Activated T-helper 1 cell treated with Interleukin-2 at 50 U/mL for 16 hours (primary cell): ENCODE results near the gene DISP2.

Source experiments
- DNase-seq: peaks from one replicate; pipeline ENCODE4 v3.0.0-alpha.2; 2020; ENCODE audit warnings: low read depth

The DISP2 gene

DNA sequence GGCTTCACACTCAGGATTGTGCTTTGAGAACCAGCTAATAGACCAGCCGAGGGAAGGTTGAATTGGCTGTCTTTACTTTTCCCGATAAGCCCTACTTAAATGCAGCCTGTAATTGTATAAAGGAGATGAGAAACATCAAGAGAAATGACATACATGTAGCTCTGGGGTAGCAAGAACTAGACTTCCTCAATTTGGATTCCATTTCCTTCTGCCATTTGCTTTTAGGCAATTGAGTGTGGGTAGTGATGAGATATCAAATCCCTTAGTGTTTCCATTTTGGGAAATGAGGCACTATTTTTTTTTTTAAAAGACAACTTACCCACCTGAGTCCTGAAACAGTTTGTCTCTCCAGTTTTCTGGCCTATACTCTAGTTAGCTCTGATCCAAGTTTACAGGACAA is 32.3 kb upstream of the DISP2 start:
- no peak for DNase-seq

DNA sequence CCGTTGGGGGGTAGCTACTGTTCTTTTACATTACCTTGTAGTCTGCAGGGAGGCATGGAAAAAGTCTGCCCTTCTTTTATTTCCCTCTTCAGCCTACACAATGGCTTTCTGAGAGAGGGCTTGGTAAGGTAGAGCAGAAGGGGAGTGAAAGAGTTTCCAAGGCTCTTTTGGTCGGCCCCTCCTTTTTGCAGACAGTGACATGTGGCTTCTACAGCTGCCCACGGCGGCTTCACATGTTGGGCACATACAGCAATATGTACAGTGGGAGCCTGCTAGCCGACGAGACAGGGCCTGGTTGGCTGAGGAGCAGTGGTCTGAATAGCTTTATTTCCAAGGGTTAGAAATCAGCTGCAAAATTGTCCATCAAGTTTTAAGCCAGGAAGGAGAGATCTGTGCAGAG is 30.6 kb upstream of the DISP2 start:
- no peak for DNase-seq

DNA sequence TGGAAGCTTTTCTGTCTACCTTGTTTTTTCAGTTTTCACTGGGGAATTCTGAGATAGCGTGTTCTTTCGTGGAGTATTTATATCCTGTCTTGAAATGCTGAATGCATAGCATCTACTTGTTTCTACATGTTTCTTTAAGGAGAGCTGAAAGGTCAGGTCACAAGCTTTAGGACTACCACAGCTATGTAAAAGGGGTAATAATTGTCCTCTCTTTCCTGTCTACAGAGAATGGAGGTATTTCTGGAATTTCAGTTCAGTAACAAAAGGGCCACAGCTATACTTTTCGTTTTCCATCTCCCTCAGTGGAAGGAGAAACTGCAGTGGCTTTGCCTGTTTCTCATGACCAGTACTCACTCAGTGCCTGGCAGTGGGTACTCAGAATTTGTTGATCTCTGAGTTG is 29.8 kb upstream of the DISP2 start:
- no peak for DNase-seq

DNA sequence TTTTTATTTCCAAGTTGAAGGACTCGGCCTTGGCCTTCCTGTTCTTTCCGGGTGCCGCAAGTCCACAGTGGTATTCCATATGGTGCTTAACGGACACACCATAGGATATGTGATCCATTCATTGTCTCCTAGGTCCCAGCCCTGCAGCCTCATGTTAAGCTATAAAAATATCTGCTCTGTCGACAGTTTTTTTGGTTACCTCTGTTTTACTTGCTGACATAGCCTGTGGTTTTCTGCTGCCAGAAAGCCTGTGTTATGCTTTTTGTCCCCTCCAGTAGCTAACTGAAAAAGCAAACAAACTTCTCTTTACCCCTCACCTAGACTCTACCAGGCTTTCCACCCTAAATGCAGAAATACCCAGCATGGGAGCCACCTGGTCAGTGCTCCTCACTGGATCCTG is 29.3 kb upstream of the DISP2 start:
- no peak for DNase-seq

DNA sequence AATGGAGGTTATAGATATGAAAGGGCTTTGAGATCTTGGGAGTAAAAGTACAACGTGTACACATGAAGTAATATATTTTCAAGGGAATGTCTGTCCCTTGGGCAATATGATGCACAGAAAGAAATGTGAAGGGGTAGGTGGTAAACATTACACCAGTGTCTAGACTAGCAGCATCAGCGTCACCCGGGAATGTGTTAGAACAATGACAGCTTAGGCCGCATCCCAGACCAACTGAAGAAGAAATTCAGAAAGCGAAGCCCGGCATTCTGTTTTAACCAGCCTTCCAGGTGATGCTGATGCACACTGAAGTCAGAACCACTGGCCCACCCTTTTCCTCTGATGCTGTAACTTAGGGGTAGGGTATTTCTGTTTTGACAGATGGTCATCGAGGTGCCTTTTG is 28.2 kb upstream of the DISP2 start:
- DNase-seq, result no peak

DNA sequence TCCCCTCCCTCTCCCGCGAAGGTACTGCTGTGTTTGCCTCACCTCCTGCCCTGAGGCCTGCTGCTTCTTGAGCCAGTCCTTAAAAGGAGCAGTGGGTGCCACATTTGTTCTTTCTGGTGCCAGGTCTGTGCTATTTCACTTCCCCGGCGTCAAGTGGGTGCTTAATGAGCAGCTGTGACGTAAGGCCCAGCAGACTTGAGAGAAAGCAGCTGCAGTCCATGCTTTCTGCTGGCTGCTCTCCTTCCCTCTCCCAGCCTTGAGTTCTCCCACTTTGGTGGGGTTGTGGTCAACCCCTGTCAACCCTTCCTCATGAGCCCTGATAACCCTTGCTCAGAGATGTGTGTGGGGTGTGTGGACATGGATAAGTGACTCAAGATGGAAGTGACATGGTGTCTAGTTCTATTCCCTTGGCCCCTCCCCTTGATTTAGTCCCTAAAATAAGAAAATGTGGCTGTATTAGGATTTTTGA is 27.6 kb upstream of the DISP2 start:
- no peak for DNase-seq

DNA sequence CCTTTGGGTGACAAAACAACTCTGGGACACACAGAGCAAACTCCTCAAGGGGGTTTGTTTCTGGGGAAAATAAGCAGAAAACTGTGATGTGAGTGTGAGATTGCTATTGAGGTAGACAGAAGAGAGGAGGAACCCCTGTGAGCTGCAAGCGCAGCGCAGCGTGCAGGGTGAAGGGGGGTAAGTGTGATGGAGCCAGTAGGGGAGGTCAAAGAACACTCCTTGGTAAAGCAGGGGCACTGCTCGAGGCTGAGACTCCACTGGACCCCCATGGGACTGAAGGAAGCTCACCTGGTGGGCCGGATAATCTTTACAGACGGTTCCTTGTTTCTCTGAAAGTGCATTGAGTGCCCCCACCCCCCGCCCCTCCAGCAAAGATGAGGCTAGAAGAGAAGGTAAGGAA is 27.0 kb upstream of the DISP2 start:
- no peak for DNase-seq

DNA sequence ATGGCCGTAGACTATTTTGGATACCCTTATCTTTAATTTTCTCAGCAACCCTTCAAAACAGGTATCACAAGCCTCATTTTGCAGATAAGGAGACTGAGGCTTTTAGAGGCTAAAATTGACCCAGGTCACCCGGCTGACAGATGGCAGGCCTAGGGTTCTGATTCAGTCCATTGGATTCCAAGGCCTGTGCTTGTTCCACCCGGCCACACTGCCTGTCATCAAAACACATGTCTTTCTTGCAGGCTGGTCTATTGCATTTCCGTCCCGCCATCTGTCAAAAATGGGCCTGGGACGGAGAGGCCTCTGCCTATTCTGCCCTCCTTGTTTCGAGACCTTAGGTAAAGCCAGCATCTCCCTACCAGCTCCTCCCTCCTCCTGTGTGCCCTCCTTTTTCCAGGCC is 26.4 kb upstream of the DISP2 start:
- DNase-seq, result no peak

DNA sequence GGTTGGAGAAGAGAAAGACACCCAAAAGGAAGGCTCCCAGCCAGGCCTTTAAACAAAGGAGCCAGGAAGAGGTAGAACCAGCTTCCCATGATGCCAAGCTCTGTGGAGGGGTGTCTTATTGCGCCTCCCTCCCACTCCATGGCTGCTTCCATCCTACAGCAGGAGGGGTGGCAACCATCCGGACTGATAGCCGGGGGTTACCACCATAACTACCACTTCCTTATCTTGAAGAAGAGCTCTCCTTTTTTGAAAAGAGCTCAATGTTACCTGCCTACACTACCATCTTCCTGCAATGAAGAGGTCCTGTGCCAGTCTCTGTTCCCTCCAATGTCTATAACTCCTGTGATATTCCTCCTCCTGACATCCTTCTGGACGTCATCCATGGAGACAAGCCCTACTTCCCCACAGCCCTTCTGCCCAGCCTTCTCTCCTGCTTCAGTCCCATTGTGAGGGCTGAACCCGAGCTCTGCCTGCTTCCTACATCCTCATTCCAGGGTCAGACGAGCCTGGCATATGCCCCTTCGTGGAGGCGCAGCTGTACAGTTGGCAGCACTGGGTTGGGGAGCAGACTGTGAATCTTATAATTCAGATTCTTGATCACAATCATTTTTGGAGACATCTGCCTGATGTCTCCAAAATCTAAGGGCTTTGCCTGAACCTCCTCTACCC is 25.8 kb upstream of the DISP2 start:
- DNase-seq, result no peak

DNA sequence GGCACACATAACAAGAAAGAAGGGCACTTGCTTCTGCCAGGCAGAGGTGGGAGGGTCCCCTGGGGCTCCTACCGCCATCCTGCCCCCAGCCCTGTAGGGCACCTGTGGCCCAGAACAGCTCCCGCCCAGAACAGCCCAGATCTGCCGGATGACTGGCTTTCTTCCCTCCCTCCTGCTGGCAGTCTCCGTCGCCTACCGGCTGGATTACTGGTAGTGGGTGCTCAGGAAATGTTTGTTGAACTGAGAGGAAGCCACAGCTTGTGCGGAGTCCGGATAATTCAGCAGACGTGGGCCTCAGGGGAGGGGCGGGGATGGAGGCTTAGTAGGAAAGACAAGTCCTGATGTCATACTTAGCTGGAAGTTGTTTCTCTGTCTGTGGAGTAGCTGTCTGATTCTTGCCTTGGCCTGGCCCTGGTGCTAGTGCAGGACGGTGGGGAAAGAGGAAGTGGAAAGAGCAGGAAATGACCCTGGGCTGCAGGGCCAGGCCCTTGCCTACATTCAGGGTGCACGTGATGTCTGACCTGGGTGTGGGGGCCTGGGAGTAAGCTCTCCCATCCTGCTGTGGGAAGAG is 24.0 kb upstream of the DISP2 start:
- DNase-seq, result no peak

DNA sequence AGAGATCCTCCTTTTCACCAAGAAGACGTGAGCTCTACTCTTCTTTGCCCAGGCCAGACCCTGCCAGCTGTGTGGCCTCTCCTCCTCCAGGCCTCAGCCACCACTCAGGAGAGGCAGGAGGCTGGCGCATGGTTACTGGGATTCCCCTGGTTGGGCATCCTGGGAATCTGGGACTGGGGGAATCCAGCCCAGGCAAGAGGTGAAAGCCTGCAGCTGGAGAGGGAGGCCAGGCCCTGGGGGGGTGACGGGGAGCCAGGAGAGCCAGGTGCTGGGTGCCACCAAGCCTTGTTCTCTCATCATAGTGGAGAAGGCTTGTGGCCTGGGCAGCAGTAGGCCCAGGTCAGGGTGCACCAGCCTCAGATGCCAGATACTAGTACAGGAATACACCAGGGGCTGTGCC is 23.5 kb upstream of the DISP2 start:
- DNase-seq, result no peak

DNA sequence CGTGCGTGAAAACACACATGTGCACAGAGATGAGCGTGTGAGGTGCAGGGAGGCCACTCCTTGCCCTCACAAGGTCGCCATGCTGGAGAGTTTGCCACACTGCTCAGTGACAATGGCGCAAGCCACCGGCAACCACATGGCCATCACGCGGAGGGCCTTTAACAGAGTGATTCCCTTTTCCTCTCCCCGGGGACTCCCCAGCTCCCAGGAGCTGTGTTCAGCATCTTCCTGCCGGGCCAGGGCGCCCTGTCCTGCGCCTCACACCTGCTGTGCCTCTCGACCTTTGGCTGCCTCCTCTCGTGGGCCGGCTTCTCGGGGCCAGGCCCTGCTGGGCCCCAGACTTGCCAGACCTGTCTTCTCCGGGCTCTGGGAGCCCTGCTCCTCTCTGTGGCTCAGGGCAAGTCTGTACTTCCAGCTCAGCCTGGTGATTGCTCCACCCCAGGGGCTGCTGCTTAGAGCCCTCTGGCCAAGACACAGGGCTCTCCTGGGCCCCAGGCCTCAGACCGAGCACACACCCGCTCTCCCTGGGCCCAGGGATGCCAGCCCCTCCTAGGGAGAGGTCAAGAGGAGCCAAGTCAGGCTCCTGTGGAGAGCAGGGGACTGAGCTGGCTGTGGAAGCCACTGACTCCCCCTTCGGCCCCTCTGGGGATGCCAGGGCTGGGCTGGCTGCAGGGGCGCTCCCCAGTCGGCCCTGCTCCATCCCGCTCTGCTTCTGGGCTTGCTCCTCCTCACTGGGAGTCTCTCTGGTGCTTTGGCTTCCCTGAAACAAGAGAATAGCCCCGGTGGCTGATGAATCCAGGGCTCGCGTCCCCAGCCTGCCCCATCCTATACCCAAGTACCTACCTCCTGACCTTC is 22.9 kb upstream of the DISP2 start:
- no peak for DNase-seq

DNA sequence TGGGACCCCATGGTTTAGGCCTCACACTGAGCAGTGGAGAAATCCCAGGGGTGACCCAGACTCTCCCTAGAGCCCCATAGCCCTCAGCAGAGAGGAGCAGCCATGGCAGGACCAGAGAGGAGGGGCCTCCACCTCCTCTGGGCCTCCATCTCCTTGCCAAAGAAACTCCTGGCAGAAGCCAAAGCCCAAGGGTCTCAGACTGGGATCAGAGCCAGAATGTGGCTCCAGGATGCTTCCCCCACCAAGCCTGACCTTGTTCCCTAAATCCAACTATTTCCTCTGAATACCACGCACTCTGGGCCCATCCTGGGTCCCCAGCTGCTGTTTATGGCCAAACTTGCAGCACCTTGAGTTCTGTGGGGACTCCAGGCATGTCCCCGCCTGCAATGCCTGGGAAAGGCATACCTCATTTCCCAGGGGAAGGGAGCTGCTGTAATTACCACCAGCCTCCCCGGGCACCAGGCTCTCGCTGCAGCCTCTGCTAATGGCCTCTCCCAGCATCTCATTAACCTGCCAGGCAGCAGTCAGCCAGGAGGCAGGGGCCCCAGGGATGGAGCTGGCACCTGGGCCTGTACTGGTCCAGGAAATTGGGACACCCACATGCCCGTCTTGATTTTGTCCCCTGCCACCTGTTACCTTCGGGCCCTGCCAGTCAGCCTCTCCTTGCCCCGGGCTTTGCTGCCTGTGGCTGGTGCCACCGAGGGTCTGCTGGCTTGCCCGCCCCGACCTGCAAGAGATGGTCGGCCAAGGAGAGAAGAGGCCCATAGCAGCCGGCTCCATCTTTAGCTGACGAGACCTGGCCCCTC is 21.9 kb upstream of the DISP2 start:
- DNase-seq, result no peak

DNA sequence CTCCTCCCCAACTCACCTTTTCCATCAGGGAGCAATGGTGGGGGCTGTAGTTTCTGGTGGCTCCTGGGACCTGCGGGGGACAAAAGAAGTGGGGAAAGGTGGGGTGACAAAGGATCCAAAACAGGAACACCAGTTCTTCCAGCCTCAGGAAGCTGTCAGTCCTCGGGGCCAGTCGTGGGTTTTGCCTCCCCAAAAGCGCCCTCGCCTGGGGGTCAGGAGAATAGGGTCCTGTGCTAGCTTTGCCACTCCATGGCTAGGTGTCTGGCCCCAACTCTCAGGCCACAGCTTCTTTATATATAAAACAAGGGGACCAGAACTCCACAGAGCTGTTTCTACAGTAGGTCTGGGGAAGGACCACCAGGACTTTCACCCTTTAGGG is 21.3 kb upstream of the DISP2 start:
- DNase-seq, result no peak

DNA sequence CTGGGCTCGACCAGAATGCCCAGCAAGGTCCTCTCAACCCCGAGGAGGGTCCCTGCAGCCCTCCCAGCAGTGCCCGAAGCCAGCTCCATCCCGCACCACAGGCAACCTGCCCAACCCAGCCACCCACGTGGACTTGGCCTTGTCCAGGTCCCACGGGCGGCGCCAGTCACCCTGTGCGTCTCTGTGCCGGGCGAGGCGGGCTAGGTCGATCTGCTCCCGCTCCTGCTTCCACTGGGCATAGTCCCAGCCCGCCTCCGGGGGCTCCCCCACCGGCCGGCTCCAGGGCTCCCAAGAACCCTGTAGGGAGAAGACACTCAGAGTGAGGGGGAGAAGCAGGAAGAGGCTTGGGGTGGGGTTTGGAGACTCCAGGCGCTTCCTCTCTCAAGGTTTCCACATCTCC is 20.4 kb upstream of the DISP2 start:
- no peak for DNase-seq

DNA sequence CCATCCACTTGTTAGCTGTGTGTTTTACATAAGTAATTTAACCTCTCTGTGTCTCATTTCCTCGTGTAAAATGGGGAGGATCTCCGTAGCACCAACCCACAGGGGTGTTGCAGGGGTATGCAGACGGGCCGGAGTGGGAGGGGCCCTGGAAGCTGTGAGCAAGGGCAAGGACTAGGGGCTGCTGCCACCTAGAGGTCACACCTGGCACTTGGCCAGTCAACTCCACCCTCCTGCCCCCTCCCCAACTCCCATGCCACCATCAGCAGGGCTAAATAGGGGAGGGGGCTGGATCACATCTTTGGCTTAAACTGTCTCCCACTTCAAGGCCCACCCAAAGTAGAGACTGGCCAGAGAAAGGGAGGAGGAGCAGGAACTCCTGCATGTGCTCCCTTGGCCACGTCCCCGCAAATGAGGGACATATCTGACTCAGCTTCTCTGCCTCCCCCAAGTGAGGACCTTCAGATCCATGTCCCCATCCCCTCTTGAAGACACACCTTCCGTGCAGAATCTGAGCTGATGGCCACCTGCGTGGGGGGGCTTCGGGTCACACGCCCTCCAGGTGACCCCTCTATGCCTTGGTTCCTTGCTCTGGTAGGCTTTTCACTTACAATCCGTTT is 19.9 kb upstream of the DISP2 start:
- peak; percentile 57 for DNase-seq

DNA sequence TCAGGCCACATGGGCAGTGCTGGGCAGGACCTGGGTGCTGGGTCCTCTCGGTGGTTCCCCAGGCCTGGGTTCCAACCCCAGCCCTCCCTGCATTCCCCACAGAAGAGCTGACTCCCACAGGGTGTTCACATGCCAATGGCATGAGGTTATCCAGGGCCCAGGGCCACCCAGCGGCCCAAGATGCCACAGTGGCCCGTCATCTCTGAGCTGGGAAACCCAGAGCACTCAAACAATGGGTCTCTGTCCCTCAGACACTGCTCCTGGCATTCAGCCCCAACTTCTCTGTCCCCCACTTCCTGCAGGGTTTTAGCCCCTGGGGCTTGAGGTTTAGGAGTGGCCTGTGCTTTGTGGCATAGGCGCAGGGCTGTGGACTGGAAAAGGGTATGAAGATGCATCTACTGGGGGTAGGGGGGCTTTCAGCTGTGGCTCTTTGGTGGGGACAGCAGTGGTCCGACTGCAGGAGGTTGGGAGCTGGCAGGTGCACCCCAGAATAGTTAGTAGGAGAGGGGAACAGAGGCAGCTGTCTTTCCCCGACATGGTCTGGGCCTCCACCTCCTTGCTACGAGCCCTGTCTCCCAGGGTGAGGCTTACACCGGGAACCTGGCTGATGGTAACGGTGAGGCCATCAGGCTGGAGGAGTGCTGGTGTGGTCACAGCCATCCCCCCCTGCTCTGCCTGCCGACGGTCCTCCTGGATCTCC is 18.9 kb upstream of the DISP2 start:
- DNase-seq, result no peak

DNA sequence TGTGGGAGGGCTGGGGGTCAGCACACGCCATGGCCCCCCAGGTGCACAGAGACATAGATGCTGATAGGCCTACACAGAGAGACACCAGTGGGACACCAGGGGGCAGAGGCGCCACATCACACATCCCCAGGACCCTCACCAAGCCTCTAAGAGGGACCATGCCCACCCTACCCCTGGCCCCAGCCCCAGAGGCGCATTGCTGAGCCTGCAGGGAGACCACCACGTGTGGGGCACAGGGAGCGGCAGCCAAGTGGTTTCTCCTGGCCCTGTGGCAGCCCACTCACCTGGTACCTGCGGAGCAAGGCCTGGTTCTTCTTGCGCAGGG is 18.4 kb upstream of the DISP2 start:
- no peak for DNase-seq

DNA sequence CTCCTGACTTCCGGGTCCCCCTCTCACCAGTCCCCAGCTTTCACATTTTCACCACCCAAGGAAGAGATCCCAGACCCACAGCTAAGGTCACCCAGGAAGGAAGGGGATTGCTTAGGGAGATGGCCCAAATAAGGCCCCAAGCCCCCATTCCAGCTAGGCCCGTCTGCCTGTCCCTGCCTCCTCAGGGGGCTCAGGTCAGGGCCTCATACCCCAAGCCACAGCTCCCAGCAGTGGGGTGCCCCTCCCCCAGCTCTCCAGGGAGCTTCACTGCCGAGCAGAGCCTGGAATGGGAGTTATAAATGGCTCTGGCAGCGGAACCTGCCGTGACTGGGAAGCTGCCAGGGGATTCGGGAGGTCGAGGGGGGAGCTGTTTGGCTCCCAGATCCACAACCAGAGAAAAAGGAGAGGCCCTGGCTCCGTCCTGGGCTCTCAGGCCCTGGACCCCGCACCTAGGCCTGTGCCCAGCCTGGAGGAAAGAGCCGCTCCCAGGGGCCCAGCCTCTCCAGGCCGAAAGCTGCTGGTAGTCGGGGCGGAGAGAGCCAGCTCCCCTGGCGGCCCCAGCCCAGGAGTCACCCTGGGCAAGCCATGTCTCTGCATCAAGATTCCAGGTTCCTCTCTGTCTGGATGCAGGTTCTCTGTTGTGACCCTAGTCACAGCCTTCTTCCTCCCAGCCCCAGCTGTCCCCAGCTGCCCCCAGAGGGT is 17.8 kb upstream of the DISP2 start:
- DNase-seq, result no peak

DNA sequence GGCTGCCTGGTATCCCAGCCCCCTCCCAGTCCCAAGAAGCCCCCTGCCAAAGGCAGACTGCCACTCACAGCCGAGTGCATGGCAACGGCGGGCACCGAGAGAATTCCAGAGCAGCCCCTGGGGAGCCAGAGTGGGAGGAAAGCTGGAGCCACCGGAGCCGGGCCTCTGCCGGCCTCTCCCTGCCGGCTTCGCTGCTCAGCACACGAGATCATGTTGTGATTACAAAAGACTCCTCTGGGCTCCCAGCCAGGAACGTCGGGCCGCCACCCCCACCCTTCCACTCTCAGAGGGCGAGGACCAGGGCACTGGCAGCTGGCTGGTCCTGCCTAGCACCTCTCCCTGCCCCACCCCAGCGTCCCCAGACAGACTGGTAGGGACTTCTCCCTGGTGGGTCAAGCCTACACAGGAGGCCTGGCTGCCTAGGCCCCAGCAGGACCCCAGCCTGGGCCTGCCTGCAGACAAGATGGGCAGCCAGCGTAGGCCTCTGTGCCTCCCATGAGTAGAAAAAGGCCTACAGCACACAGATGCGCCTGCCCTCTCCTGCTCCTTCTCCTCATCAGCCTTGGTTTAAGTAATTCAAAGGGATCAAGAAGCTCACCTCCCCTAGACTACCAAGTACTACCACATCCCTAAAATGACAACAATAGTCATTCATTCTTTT is 17.1 kb upstream of the DISP2 start, which contains the start of gene CCDC9B:
TSS of gene CCDC9B (minus strand) at position 200 of the 661 bp plus-strand sequence. CDS start at position 80, 120 bp downstream.
- no peak for DNase-seq
